Measurements from ENCODE around the gene PASK. TPM values are rescaled to one million over a fixed set of nuclear protein-coding genes. Genes with fewer than 3 reads are reported as not detected.

PASK gene
- total and polyA plus RNA-seq, 9 of the 15 experiments (the other 6 are each of a cell fraction or from before 2014, with no cell fraction given): 1.5 to 30.3 (median 9.9) TPM

DNA sequence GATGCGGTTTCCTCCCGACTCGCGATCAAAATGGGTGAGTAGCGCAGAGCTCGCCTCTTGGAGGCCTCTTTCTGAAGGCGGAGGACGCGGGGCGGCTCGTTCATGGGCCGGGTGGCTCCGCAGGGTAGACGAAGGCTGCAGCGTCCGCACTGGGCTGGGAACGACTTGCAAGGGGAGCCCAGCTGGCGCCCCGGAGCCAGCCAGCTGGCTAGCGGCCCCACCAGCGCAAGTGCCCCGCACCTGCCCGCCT is 328 bp upstream of the PASK start (continued):
- TF ChIP-seq, protein P1, sequence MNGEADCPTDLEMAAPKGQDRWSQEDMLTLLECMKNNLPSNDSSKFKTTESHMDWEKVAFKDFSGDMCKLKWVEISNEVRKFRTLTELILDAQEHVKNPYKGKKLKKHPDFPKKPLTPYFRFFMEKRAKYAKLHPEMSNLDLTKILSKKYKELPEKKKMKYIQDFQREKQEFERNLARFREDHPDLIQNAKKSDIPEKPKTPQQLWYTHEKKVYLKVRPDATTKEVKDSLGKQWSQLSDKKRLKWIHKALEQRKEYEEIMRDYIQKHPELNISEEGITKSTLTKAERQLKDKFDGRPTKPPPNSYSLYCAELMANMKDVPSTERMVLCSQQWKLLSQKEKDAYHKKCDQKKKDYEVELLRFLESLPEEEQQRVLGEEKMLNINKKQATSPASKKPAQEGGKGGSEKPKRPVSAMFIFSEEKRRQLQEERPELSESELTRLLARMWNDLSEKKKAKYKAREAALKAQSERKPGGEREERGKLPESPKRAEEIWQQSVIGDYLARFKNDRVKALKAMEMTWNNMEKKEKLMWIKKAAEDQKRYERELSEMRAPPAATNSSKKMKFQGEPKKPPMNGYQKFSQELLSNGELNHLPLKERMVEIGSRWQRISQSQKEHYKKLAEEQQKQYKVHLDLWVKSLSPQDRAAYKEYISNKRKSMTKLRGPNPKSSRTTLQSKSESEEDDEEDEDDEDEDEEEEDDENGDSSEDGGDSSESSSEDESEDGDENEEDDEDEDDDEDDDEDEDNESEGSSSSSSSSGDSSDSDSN (IDR thresholded peaks at IDR 0.05; ENCODE audit: borderline replicate concordance in 1 of 2, low read depth in 2 of 2, low read length in 2 of 2): 0 out of 4 replicates have a peak, but pooled peaks of 1 of the 2 experiments have one; percentile 14
- TF ChIP-seq ZNF507 (tag; conservative IDR thresholded peaks at IDR 0.05): no peak
- TF ChIP-seq CCNT2 (IDR thresholded peaks at IDR 0.05; ENCODE audit: borderline replicate concordance, extremely low read depth, insufficient read length, low read depth, low read length): peak; percentile 24
- no peak for TF ChIP-seq ZNF175 (CRISPR knock-in tag; IDR thresholded peaks at IDR 0.05; ENCODE audit: low read depth)
- TF ChIP-seq, protein P2, sequence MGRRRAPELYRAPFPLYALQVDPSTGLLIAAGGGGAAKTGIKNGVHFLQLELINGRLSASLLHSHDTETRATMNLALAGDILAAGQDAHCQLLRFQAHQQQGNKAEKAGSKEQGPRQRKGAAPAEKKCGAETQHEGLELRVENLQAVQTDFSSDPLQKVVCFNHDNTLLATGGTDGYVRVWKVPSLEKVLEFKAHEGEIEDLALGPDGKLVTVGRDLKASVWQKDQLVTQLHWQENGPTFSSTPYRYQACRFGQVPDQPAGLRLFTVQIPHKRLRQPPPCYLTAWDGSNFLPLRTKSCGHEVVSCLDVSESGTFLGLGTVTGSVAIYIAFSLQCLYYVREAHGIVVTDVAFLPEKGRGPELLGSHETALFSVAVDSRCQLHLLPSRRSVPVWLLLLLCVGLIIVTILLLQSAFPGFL (CRISPR knock-in tag; IDR thresholded peaks at IDR 0.05): no peak
- peak; percentile 19 for TF ChIP-seq HNRNPLL (IDR thresholded peaks at IDR 0.05; ENCODE audit: low read depth, low read length, poor library complexity, severe bottlenecking)
- TF ChIP-seq, protein P3, sequence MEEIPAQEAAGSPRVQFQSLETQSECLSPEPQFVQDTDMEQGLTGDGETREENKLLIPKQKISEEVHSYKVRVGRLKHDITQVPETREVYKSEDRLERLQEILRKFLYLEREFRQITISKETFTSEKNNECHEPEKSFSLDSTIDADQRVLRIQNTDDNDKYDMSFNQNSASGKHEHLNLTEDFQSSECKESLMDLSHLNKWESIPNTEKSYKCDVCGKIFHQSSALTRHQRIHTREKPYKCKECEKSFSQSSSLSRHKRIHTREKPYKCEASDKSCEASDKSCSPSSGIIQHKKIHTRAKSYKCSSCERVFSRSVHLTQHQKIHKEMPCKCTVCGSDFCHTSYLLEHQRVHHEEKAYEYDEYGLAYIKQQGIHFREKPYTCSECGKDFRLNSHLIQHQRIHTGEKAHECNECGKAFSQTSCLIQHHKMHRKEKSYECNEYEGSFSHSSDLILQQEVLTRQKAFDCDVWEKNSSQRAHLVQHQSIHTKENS (CRISPR knock-in tag; IDR thresholded peaks at IDR 0.05): no peak
